Measurements from ENCODE around the gene ANKRD52. TPM values are rescaled to one million over a fixed set of nuclear protein-coding genes. Genes with fewer than 3 reads are reported as not detected.
A peak's percentile ranks its signal among the peaks of the same experiment; 100 is the strongest.

ANKRD52 gene
- total RNA-seq, 1 experiment from 2014 or later: 67.5 TPM

DNA sequence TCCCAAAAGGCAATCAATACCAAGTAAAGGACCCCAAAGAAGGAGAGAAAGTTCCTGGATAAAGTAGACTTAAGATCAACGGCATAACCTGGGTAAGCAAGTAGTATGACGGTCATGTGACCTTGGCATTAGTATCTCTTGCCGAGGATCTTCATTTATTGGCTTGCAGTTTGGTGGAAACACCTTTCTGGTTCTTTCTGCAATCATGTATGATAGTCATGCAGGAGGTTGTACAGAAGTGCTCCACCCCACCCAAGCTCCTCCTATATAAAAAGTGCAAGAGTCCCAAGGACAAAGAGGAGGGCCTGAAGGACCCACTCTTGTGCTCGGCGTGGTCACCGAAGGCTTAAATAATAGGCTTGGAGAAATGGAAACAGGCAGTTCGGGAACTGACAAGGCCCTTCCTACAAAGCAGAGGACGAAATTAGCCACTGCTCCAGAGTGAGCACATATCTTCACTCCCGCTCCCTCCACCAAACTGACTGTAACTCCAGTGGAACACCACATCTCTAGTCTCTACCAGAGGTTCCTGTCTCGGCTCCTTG is 41.2 kb upstream of the ANKRD52 start:
- ChIA-PET CTCF (interaction anchor here (1.0 kb wide), 1 partner anchor 110 kb away, joined by 3 read pairs; the partner anchor contains the start of gene SMARCC2), POLR2A (no interaction called here)
- ATAC-seq (no peak), DNase-seq (ENCODE audit: low read depth, low spot score) (no peak)
- in situ Hi-C loops (cut with HindIII; ENCODE audit: low pct_unique_long_range_greater_than_20kb, low sequenced_read_pairs) (no loop called here), intact Hi-C loops (cut with micrococcal nuclease; ENCODE audit: unreplicated experiment) (no loop called here)
- H3K36me3 ChIP-seq (ENCODE audit: control insufficient read depth, insufficient read depth, low read length): peaks cover 6% of the 10 kb centered on the region
- no TSS peak for BruUV-seq (replicated peaks)
- peak overlapping the region; percentile 64 to 92 for H3K4me3 ChIP-seq (ENCODE audit: low read depth in 2 of 2, low read length in 2 of 2)
- H3K4me1 ChIP-seq (ENCODE audit: control insufficient read depth, insufficient read depth, low read length): peaks cover 7% of the 10 kb centered on the region
- no peaks in the 10 kb centered on the region for H3K27me3 ChIP-seq (ENCODE audit: control insufficient read depth, insufficient read depth, low read length)
- no peak for TF ChIP-seq POLR2AphosphoS5 (IDR thresholded peaks at IDR 0.05; ENCODE audit: low read depth, low read length)
- TF ChIP-seq, protein P1, sequence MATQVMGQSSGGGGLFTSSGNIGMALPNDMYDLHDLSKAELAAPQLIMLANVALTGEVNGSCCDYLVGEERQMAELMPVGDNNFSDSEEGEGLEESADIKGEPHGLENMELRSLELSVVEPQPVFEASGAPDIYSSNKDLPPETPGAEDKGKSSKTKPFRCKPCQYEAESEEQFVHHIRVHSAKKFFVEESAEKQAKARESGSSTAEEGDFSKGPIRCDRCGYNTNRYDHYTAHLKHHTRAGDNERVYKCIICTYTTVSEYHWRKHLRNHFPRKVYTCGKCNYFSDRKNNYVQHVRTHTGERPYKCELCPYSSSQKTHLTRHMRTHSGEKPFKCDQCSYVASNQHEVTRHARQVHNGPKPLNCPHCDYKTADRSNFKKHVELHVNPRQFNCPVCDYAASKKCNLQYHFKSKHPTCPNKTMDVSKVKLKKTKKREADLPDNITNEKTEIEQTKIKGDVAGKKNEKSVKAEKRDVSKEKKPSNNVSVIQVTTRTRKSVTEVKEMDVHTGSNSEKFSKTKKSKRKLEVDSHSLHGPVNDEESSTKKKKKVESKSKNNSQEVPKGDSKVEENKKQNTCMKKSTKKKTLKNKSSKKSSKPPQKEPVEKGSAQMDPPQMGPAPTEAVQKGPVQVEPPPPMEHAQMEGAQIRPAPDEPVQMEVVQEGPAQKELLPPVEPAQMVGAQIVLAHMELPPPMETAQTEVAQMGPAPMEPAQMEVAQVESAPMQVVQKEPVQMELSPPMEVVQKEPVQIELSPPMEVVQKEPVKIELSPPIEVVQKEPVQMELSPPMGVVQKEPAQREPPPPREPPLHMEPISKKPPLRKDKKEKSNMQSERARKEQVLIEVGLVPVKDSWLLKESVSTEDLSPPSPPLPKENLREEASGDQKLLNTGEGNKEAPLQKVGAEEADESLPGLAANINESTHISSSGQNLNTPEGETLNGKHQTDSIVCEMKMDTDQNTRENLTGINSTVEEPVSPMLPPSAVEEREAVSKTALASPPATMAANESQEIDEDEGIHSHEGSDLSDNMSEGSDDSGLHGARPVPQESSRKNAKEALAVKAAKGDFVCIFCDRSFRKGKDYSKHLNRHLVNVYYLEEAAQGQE (IDR thresholded peaks at IDR 0.05; ENCODE audit: insufficient read depth in 1 of 2, low read depth in 2 of 2, low read length in 1 of 2): no peak
- TF ChIP-seq, protein P2, sequence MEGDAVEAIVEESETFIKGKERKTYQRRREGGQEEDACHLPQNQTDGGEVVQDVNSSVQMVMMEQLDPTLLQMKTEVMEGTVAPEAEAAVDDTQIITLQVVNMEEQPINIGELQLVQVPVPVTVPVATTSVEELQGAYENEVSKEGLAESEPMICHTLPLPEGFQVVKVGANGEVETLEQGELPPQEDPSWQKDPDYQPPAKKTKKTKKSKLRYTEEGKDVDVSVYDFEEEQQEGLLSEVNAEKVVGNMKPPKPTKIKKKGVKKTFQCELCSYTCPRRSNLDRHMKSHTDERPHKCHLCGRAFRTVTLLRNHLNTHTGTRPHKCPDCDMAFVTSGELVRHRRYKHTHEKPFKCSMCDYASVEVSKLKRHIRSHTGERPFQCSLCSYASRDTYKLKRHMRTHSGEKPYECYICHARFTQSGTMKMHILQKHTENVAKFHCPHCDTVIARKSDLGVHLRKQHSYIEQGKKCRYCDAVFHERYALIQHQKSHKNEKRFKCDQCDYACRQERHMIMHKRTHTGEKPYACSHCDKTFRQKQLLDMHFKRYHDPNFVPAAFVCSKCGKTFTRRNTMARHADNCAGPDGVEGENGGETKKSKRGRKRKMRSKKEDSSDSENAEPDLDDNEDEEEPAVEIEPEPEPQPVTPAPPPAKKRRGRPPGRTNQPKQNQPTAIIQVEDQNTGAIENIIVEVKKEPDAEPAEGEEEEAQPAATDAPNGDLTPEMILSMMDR (IDR thresholded peaks at IDR 0.05): no peak
- TF ChIP-seq TCF7L2 (IDR thresholded peaks at IDR 0.05; ENCODE audit: low read depth, low read length): no peak
- TF ChIP-seq SIN3A (IDR thresholded peaks at IDR 0.05; ENCODE audit: borderline replicate concordance, insufficient read depth, low read depth, low read length): no peak
- H3K9me3 ChIP-seq (ENCODE audit: control insufficient read depth, insufficient read depth, low read depth, low read length): no peaks in the 10 kb centered on the region
- peak overlapping the region; percentile 98 for H3K27ac ChIP-seq (ENCODE audit: low read length)

DNA sequence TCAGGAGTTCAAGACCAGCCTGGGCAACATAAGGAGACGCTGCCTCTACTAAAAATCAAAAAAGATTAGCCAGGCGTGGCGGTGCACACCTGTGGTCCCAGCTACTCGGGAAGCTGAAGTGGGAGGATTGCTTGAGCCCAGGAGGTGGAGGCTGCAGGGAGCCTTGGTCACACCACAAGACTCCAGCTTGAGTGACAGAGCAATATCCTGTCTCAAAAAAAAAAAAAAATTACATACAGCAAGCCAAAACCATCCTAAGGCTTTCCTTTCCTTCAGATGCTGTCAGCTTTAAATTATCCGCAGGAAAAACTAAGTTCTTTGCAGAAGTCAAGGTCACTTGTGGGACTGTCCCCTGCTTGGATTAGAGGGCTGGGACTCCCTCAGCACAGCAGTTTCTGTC is 40.6 kb upstream of the ANKRD52 start:
- TF ChIP-seq, protein P2 (IDR thresholded peaks at IDR 0.05): no peak
- TF ChIP-seq TCF7L2 (IDR thresholded peaks at IDR 0.05; ENCODE audit: low read depth, low read length) (no peak), SIN3A (IDR thresholded peaks at IDR 0.05; ENCODE audit: borderline replicate concordance, insufficient read depth, low read depth, low read length) (no peak), POLR2AphosphoS5 (IDR thresholded peaks at IDR 0.05; ENCODE audit: low read depth, low read length) (no peak)
- TF ChIP-seq, protein P1 (IDR thresholded peaks at IDR 0.05; ENCODE audit: insufficient read depth in 1 of 2, low read depth in 2 of 2, low read length in 1 of 2): no peak
- H3K4me1 ChIP-seq (ENCODE audit: control insufficient read depth, insufficient read depth, low read length): peaks cover 7% of the 10 kb centered on the region
- intact Hi-C loops (cut with micrococcal nuclease; ENCODE audit: unreplicated experiment): no loop called here
- H3K4me3 ChIP-seq (ENCODE audit: low read depth in 2 of 2, low read length in 2 of 2): peak overlapping the region; percentile 64 to 92
- no peaks in the 10 kb centered on the region for H3K27me3 ChIP-seq (ENCODE audit: control insufficient read depth, insufficient read depth, low read length)
- peak overlapping the region; percentile 98 for H3K27ac ChIP-seq (ENCODE audit: low read length)
- in situ Hi-C loops (cut with HindIII; ENCODE audit: low pct_unique_long_range_greater_than_20kb, low sequenced_read_pairs): no loop called here
- no peaks in the 10 kb centered on the region for H3K9me3 ChIP-seq (ENCODE audit: control insufficient read depth, insufficient read depth, low read depth, low read length)
- POLR2A ChIA-PET: no interaction called here
- BruUV-seq (replicated peaks): no TSS peak
- ATAC-seq (no peak), DNase-seq (ENCODE audit: low read depth, low spot score) (no peak)
- CTCF ChIA-PET: interaction anchor here (0.6 to 1.0 kb wide), 2 partner anchors 22 to 109 kb away, joined by 3 read pairs; partner anchors contain the start of gene SMARCC2
- H3K36me3 ChIP-seq (ENCODE audit: control insufficient read depth, insufficient read depth, low read length): peaks cover 6% of the 10 kb centered on the region
